ENCODE data around the gene ABCF2. TPM values are rescaled to one million over a fixed set of nuclear protein-coding genes. Genes with fewer than 3 reads are reported as not detected.

Gene ABCF2
- total and polyA plus RNA-seq, 2 donors (not counting 1 experiment from before 2014, with no cell fraction given), result 16.1 to 30.2 TPM

DNA sequence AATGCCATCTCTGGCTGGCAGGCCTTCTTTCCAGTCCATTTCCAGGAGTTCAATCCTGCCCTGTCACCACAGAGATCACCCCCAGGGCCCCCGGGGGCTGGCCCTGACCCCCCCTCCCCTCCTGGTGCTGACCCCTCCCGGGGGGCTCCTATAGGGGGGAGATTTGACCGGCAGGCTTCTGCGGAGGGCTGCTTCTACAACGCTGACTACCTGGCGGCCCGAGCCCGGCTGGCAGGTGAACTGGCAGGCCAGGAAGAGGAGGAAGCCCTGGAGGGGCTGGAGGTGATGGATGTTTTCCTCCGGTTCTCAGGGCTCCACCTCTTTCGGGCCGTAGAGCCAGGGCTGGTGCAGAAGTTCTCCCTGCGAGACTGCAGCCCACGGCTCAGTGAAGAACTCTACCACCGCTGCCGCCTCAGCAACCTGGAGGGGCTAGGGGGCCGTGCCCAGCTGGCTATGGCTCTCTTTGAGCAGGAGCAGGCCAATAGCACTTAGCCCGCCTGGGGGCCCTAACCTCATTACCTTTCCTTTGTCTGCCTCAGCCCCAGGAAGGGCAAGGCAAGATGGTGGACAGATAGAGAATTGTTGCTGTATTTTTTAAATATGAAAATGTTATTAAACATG, 11.3 kb upstream of the ABCF2 start:
- no peak overlapping the region for H3K27ac ChIP-seq (ENCODE audit: low read length in 2 of 2)
- peaks cover 4% of the 10 kb centered on the region for H3K27me3 Mint-ChIP-seq
- H3K4me3 Mint-ChIP-seq, result no peak overlapping the region
- WGBS (ENCODE audit: insufficient coverage), result 93% methylated on average over 13 of the region's 17 CpGs
- no peaks in the 10 kb centered on the region for H3K9me3 Mint-ChIP-seq (ENCODE audit: insufficient read depth)
- H3K4me2 ChIP-seq (replicated peaks; ENCODE audit: low read depth, low read length, poor library complexity, severe bottlenecking), result no peak overlapping the region
- no peak overlapping the region for H3K27ac Mint-ChIP-seq
- CTCF ChIA-PET, result no interaction called here
- no peaks in the 10 kb centered on the region for H3K27me3 ChIP-seq (replicated peaks in 1 of 4; ENCODE audit: control extremely low read depth in 1 of 4, control insufficient read depth in 3 of 4, insufficient read depth in 4 of 4, low read length in 3 of 4)
- H3K9ac ChIP-seq (ENCODE audit: low read length), result no peak overlapping the region
- peaks cover 0 to 27% of the 10 kb centered on the region in 2 experiments for H3K36me3 ChIP-seq (replicated peaks in 1 of 2; ENCODE audit: control extremely low read depth in 1 of 2, control insufficient read depth in 1 of 2, extremely low read depth in 1 of 2, insufficient read depth in 2 of 2, low read length in 1 of 2)
- no peak for TF ChIP-seq EZH2 (IDR thresholded peaks at IDR 0.05; ENCODE audit: borderline replicate concordance, insufficient read depth, low read depth, low read length, poor library complexity, severe bottlenecking)
- TF ChIP-seq, protein P1, sequence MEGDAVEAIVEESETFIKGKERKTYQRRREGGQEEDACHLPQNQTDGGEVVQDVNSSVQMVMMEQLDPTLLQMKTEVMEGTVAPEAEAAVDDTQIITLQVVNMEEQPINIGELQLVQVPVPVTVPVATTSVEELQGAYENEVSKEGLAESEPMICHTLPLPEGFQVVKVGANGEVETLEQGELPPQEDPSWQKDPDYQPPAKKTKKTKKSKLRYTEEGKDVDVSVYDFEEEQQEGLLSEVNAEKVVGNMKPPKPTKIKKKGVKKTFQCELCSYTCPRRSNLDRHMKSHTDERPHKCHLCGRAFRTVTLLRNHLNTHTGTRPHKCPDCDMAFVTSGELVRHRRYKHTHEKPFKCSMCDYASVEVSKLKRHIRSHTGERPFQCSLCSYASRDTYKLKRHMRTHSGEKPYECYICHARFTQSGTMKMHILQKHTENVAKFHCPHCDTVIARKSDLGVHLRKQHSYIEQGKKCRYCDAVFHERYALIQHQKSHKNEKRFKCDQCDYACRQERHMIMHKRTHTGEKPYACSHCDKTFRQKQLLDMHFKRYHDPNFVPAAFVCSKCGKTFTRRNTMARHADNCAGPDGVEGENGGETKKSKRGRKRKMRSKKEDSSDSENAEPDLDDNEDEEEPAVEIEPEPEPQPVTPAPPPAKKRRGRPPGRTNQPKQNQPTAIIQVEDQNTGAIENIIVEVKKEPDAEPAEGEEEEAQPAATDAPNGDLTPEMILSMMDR (IDR thresholded peaks at IDR 0.05), result no peak
- H3K4me1 ChIP-seq (ENCODE audit: control insufficient read depth in 2 of 2, insufficient read depth in 2 of 2, low read length in 2 of 2), result peaks cover 13 to 18% of the 10 kb centered on the region in 2 donors
- intact Hi-C loops (cut with micrococcal nuclease), result no loop called here
- no peak for DNase-seq
- peaks cover 22% of the 10 kb centered on the region for H3K4me1 Mint-ChIP-seq
- H2AFZ ChIP-seq (ENCODE audit: insufficient read depth, low read depth, low read length, poor library complexity, severe bottlenecking), result no peak overlapping the region
- POLR2A ChIA-PET, result no interaction called here
- no peak overlapping the region for H3K4me3 ChIP-seq (ENCODE audit: control extremely low read depth in 1 of 5, extremely low read depth in 1 of 5, insufficient read depth in 1 of 5, low read depth in 2 of 5, low read length in 4 of 5)
- H4K20me1 ChIP-seq (ENCODE audit: control insufficient read depth, insufficient read depth, low read length, poor library complexity, severe bottlenecking), result peaks cover 34% of the 10 kb centered on the region
- peaks cover 20% of the 10 kb centered on the region for H3K79me2 ChIP-seq (ENCODE audit: control insufficient read depth, insufficient read depth, low read length)
- ATAC-seq (ENCODE audit: low read depth), result no peak
- H3K9me3 ChIP-seq (ENCODE audit: control extremely low read depth in 1 of 3, control insufficient read depth in 2 of 3, insufficient read depth in 1 of 3, low read length in 2 of 3), result no peaks in the 10 kb centered on the region
